Measurements from ENCODE around the gene MRPS18B. TPM values are rescaled to one million over a fixed set of nuclear protein-coding genes. Genes with fewer than 3 reads are reported as not detected.
A peak's percentile ranks its signal among the peaks of the same experiment; 100 is the strongest.

MRPS18B gene
- polyA plus RNA-seq, 1 experiment = 69.3 TPM

DNA sequence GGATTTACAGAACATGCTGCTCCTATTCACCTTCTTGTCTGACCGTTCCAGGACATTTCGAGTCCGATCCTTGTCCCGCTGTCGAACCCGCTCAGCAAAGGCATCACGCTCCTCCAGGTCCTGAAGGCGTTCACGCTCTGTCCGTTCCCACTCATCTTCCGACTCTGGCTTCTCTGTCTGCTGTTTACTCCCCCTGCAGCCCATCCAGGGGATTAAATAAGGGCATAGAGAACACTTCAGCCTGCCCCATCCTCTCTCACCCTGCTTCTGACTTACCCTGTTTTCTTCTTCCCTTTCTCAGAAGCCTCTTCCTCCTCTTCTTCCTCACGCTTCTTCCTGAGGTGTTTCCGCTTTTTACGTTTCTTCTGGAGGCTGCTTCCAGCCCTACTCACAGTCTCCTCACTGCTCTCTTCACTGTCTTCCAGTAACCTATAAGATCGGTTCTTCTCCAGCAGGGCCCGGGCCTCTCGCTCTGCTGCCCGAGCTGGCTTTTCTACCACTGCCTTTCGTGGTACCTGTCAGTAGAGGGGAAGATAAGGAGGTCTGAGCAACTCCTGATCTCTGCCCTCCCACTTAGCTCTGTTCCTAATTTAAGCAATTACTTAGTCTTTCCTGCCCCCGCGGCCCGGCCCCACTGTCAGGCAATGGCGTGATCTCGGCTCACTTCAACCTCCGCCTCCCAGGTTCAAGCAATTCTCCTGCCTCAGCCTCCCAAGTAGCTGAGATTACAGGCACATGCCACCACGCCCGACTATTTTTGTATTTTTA, 53.3 kb downstream of the MRPS18B start:
- CTCF ChIA-PET = interaction anchor here (1.7 to 17.2 kb wide), 3 partner anchors 9 to 56 kb away, joined by 3 to 387 read pairs (median 8); partner anchors contain the start of genes MDC1 and TUBB
- peaks cover 6% of the 10 kb centered on the region for H3K36me3 ChIP-seq (ENCODE audit: control insufficient read depth, insufficient read depth, low read length)
- TF ChIP-seq, protein P1, sequence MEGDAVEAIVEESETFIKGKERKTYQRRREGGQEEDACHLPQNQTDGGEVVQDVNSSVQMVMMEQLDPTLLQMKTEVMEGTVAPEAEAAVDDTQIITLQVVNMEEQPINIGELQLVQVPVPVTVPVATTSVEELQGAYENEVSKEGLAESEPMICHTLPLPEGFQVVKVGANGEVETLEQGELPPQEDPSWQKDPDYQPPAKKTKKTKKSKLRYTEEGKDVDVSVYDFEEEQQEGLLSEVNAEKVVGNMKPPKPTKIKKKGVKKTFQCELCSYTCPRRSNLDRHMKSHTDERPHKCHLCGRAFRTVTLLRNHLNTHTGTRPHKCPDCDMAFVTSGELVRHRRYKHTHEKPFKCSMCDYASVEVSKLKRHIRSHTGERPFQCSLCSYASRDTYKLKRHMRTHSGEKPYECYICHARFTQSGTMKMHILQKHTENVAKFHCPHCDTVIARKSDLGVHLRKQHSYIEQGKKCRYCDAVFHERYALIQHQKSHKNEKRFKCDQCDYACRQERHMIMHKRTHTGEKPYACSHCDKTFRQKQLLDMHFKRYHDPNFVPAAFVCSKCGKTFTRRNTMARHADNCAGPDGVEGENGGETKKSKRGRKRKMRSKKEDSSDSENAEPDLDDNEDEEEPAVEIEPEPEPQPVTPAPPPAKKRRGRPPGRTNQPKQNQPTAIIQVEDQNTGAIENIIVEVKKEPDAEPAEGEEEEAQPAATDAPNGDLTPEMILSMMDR (IDR thresholded peaks at IDR 0.05; ENCODE audit: insufficient read depth, low read depth, low read length) = peak; percentile 29; the same call in 1 of the 2 replicates
- H3K4me3 ChIP-seq (ENCODE audit: low read depth, low read length) = no peak overlapping the region
- POLR2A ChIA-PET = interaction anchor here (0.6 kb wide), 1 partner anchor 46 kb away, joined by 3 read pairs; the partner anchor contains the start of gene MDC1
- no peak for DNase-seq (ENCODE audit: low read depth)
- no peaks in the 10 kb centered on the region for H3K27me3 ChIP-seq (ENCODE audit: control insufficient read depth, insufficient read depth, low read length)

DNA sequence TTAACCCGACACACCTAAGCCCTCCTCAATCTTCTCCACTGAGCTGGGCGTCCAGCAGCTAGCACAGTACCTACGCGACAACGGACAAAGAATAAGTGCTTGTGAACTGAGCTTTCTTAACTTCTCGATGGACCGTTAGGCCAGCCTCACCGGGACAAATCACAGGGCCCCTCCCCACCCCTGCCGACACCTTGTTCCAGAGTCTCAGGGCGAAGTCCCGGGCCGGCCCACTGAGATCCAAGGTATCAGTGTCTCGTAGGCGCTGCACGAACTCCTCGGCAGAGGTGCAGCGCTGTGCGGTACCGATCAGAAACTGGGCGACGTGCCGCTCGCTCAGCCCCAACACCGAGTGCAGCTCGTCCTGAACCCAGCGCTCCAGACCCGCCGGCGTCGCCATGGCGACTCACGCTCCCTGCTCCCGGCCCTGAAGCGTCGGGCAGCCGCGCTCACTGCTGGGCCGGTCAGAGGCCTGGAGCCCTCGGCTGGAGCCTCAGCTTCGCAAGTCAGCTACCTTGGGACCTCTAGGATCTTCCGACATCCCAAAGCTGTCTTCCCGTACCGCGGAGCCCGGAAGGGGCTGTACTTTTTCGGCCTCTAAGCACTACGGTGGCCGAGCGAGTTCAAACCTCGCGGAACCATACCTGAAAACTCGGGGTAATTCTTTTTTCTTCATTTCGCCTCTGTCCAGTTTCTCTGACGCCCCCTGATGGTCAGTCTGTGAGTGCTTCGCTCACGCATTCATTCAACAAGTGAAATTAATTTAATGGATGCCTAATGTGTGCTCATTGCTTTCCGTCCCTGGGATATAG, 55.0 kb downstream of the MRPS18B start, which contains the start of gene DHX16:
Gene DHX16, minus strand, starts transcription at position 562 of the 809 bp plus-strand sequence. Its CDS starts 165 bp downstream, at position 397.
- H3K36me3 ChIP-seq (ENCODE audit: control insufficient read depth, insufficient read depth, low read length) = peaks cover 15% of the 10 kb centered on the region
- CTCF ChIA-PET = interaction anchor here (0.6 to 17.2 kb wide), 24 partner anchors 8 to 396 kb away, joined by 3 to 387 read pairs (median 4); partner anchors contain the start of genes MDC1, TUBB and VARS2
- TF ChIP-seq, protein P1 (IDR thresholded peaks at IDR 0.05; ENCODE audit: insufficient read depth, low read depth, low read length) = peak; percentile 88
- POLR2A ChIA-PET = interaction anchor here (0.6 kb wide), 1 partner anchor 442 kb away, joined by 10 read pairs; the partner anchor contains the start of gene PSORS1C1
- peak within 1 kb of the TSS; percentile 88 for H3K4me3 ChIP-seq (ENCODE audit: low read depth, low read length)
- DNase-seq (ENCODE audit: low read depth) = peak; percentile 85
- H3K27me3 ChIP-seq (ENCODE audit: control insufficient read depth, insufficient read depth, low read length) = no peaks in the 10 kb centered on the region

Small RNAs within 50 kb of the gene (small RNA-seq; reads per million reads assigned to genes)
- not detected for gene MIR877 (ENCODE audit: insufficient read length, low read depth, low replicate concordance)

Other genes with a start within 250 kb of the MRPS18B start
- gene HLA-E, start 128.3 kb upstream of the MRPS18B start, polyA plus RNA-seq (2011; rRNA removed) = 211 and 293 TPM in 2 replicates
- 47.4 and 47.6 TPM in 2 replicates for gene GNL1, start 61.4 kb upstream of the MRPS18B start, polyA plus RNA-seq (2011; rRNA removed)
- 15.8 and 16.0 TPM in 2 replicates for gene PRR3, start 60.5 kb upstream of the MRPS18B start, polyA plus RNA-seq (2011; rRNA removed)
- gene ABCF1, start 46.4 kb upstream of the MRPS18B start, polyA plus RNA-seq (2011; rRNA removed) = 30.0 and 37.9 TPM in 2 replicates
- gene PPP1R10, start 597 bp upstream of the MRPS18B start, polyA plus RNA-seq (2011; rRNA removed) = 27.0 and 32.2 TPM in 2 replicates
- 5.5 and 6.8 TPM in 2 replicates for gene ATAT1, start 9.0 kb downstream of the MRPS18B start, polyA plus RNA-seq (2011; rRNA removed)
- 5.4 and 6.0 TPM in 2 replicates for gene C6orf136, start 29.3 kb downstream of the MRPS18B start, polyA plus RNA-seq (2011; rRNA removed)
- gene DHX16, start 55.2 kb downstream of the MRPS18B start, polyA plus RNA-seq (2011; rRNA removed) = 25.1 and 44.5 TPM in 2 replicates
- 87.5 and 121 TPM in 2 replicates for gene PPP1R18, start 68.8 kb downstream of the MRPS18B start, polyA plus RNA-seq (2011; rRNA removed)
- gene NRM, start 73.1 kb downstream of the MRPS18B start, polyA plus RNA-seq (2011; rRNA removed) = 12.6 and 19.7 TPM in 2 replicates
- gene MDC1, start 99.4 kb downstream of the MRPS18B start, polyA plus RNA-seq (2011; rRNA removed) = 5.1 and 7.5 TPM in 2 replicates
- 1,140 and 1,840 TPM in 2 replicates for gene TUBB, start 102.5 kb downstream of the MRPS18B start, polyA plus RNA-seq (2011; rRNA removed)
- 205 and 292 TPM in 2 replicates for gene FLOT1, start 124.8 kb downstream of the MRPS18B start, polyA plus RNA-seq (2011; rRNA removed)
- 43.7 and 51.7 TPM in 2 replicates for gene IER3, start 126.7 kb downstream of the MRPS18B start, polyA plus RNA-seq (2011; rRNA removed)

Measured in BJ (cell line).